ENCODE results near the gene CCDC112.

- no peak for TF ChIP-seq CTCF (IDR thresholded peaks at IDR 0.05)
- TF ChIP-seq POLR2A (IDR thresholded peaks at IDR 0.05): no peak
Measured at GRCh38 chr5:115282131-115282530, 14.3 kb downstream of the CCDC112 start.
